ENCODE measurements around the gene TEKT1.
"Not testable (repeated sequence)": the region's sequence is repeated elsewhere in the genome, so short reads cannot be mapped to it uniquely, and the experiment has no call there.

Gene TEKT1

DNA sequence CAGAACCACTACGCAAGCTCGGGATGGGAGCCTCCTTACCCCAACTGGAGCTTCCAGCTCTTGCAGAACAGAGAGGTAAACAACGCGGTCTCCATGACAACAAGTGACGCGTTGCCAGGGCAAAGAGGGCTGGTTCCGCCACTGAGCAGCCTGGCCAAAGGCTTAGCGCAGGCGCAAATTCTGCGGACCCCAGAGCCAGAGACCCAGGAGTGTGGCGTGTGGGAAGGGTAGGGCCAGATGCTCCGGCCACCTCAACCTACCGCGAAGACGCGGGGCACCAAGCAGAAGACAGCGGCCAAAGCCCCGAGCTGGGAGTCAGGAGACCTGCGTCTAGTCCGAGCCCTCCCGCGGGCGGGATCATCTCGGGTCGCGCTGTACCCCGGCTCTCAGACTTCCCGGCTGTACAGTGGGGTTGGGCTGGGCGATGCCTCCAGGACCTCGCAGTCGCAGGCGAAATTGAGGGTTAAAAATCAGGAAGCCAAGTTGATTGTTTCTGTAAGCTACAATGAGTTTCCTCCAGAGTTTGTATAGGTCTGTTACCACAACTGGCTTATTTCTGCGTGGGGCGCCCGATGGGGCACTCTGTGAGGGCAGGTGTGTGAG lies at the start of gene TEKT1:
Gene TEKT1, minus strand, starts transcription at position 69 of the 603 bp plus-strand sequence. CDS start 1,353 bp downstream, outside the sequence.
- peak; percentile 34 to 40 for DNase-seq (ENCODE audit: low read depth in 1 of 2, low spot score in 1 of 2)

DNA sequence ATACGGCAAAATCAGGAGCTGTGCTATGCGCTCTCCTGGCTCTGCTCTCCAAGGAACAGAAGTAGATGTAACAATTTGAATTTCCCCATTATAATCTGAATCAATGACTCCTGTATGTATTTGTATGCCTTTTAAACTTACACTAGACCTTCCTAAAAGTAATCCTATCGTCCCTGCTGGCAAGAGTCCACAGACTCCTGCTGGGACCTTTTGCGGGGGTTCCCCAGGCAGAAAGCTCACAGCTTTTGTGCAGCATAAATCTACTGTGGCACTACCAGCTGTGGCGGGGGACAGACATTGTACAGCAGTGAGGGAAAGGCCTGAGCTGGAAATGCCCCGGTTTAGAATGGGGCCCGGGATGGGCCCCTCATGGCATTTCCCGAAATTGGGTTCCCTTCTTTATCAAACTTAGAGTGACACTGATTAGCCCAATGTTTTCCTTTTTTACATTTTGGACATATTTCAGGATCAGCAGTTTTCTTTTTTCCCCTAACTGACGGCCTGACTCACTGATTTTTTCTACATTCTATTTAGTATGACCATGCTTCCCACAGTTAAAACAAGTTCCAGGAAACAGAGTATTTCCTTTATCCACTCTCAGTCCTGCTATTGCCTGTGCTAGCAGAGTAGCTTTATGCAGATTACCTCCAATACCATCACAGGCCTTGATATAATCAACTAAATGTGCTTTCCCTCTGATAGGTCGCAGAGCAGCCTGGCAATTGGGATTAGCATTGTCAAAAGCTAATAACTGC lies 47.9 kb upstream of the TEKT1 start:
- DNase-seq (ENCODE audit: low read depth in 1 of 2, low spot score in 1 of 2) = not testable (repeated sequence)

DNA sequence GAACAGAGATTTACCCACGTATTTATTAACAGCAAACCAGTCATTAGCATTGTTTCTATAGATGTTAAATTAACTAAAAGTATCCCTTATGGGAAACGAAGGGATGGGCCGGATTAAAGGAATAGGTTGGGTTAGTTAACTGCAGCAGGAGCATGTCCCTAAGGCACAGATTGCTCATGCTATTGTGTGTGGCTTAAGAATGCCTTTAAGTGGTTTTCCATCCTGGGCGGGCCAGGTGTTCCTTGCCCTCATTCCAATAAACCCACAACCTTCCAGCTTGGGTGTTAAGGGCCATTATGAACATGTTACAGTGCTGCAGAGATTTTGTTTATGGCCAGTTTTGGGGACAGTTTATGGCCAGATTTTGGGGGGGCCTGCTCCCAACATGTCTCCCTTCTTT lies 43.7 kb upstream of the TEKT1 start:
- DNase-seq (ENCODE audit: low read depth in 1 of 2, low spot score in 1 of 2) = not testable (repeated sequence)

DNA sequence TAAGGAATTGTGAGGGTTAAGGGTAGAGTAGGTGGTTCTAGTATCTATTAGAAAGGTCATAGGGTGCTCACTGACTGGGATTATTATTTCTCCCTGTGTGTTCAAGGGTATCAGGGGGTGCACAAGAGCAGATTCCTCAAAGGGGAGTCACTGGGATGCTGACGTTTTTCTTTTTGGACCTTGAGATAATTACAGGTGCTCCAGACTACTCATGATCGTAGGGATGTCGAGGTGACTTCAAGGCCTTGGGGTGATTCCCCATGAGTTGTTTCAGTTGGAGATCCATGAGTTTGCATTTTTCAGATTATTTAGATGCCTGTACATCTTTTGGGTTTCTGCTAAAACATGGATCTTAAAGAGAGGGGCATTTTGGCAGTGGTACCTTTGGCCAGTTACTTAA lies 41.4 kb upstream of the TEKT1 start:
- DNase-seq (ENCODE audit: low read depth in 1 of 2, low spot score in 1 of 2) = no peak

DNA sequence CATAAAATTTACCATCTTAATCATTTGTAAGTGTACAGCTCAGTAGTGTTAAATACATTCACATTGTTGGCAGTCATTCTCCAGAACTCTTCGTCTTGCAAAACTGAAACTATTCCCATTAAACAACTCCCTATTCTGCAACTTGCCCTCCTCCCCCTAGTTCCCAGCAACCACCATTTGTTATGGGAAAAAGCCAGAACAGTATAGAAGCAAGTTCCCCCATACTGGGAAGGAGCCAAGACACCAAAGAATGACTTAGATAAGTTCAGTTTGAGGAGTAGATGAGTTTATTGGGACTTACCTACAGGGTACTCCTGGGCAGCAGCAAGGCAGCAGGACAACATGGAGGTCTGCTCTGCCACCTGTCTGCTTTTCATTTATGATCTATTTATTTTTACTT lies 39.3 kb upstream of the TEKT1 start:
- no peak for DNase-seq (ENCODE audit: low read depth in 1 of 2, low spot score in 1 of 2)

DNA sequence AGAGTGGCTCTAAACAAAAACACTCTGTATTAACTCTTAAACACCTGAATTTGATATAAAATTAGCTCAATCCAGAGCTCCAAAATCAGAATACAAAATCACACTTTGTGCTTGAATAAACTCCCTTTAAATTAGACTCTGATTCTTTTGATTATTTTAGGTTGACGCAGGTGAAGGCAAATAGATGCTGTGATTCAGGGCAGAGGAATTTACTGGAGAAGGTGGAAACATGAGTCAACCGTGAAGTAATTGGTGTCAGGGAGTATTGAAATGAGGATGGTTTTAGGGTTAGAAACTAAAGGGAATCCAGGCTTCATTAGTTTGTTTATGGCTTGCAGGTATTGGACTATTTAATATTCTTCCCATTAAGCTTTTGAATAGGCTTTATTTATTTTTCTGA lies 37.1 kb upstream of the TEKT1 start:
- DNase-seq (ENCODE audit: low read depth in 1 of 2, low spot score in 1 of 2) = no peak

DNA sequence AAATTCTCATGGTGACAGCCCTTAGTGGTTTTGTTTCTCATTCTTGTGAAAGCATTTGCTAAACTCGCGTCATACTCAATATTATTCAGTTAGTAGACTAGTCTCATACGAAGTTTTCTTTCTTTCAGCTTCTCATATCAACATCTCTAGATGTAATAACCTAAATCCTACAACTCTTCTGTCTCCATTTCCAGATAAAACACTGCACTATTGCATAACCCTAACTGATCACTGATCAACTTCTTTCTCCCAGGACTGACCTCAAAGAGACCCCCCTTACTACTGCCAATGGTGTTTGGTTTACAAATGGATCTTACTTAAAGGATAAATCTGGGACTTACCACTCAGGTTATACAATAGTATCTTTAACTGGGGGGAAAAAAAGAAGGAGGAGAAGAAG lies 36.3 kb upstream of the TEKT1 start:
- DNase-seq (ENCODE audit: low read depth in 1 of 2, low spot score in 1 of 2) = no peak

DNA sequence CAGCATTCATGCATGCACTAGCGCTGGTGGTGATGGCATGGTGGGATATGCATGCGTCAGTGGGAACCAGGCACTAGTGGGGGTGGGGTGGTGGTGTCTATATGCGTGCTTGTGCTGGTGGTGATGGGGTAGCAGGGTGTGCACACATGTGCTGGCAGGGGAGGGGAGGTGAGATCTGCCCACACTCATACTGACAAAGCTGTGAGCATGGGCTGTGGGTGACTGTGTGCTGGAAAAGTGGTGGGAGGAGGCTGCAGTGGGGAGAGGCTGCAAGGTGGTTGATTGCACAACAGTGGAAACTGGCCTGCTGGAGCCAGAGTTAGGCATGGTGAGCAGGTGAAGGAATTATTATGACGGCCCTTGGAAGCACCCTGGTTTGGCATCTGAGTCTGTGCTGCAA lies 31.3 kb upstream of the TEKT1 start:
- DNase-seq (ENCODE audit: low read depth in 1 of 2, low spot score in 1 of 2) = no peak

DNA sequence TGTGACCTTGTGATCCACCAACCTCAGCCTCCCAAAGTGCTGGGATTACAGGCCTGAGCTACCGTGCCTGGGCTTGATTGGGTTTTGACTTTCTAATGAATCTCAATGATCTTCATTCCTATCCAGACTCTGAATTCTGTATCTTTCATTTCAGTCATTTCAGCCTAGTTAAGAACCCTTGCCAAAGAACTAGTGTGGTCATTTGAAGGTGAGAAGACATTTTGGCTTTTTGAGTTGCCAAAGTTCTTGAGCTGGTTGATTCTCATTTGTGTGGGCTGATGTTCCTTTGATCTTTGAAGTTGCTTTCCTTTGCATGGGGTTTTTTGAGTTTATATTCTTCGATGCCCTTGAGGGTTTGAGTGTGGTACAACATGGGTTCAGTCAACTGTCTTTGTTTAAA lies 30.6 kb upstream of the TEKT1 start:
- DNase-seq (ENCODE audit: low read depth in 1 of 2, low spot score in 1 of 2) = no peak

DNA sequence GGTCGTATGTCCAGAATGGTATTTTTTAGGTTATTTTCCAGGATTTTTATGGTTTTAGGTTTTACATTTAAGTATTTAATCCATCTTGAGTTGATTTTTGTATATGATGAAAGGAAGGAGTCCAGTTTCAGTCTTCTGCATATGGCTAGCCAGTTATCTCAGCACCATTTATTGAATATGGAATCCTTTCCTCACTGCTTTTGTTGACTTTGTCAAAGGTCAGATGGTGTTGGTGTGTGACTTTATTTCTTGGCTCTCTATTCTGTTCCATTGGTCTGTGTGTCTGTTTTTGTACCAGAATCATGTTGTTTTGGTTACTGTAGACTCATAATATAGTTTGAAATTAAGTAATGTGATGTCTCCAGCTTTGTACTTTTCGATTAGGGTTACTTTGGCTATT lies 26.4 kb upstream of the TEKT1 start:
- DNase-seq (ENCODE audit: low read depth in 1 of 2, low spot score in 1 of 2) = no peak

DNA sequence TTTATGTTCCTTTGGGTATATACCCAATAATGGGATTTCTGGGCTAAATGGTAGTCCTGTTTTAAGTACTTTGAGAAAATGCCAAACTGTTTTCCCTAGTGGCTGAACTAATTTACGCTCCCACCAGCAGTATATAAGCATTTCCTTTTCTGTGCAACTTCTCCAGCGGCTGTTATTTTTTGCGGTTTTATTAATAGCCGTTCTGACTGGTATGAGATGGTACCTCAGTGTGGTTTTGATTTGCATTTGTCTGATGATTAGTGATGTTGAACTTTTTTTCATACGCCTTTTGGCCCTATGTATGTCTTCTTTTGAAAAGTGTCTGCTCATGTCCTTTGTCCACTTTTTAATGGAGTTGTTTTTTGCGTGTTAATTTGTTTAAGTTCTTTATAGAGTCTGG lies 25.8 kb upstream of the TEKT1 start:
- DNase-seq (ENCODE audit: low read depth in 1 of 2, low spot score in 1 of 2) = no peak

DNA sequence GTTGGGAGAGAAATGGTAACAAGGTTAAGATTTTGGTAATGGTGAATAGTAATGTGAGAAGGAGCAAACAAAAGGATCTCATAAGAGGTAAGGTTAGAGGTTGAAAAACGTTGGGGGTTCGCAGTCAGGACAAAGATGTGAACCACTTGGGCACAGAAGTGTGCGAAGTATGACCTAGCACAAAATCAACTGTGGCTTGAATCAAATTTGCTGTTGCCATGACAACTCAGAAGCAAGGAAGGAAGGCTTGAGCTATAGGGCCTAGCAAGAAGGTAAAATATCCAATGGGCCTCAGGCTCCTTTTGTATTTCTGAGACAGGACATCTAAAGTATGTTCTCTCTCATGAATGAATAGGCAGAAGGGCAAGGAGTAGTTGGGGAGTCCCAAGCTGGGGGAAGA lies 24.5 kb upstream of the TEKT1 start:
- no peak for DNase-seq (ENCODE audit: low read depth in 1 of 2, low spot score in 1 of 2)

DNA sequence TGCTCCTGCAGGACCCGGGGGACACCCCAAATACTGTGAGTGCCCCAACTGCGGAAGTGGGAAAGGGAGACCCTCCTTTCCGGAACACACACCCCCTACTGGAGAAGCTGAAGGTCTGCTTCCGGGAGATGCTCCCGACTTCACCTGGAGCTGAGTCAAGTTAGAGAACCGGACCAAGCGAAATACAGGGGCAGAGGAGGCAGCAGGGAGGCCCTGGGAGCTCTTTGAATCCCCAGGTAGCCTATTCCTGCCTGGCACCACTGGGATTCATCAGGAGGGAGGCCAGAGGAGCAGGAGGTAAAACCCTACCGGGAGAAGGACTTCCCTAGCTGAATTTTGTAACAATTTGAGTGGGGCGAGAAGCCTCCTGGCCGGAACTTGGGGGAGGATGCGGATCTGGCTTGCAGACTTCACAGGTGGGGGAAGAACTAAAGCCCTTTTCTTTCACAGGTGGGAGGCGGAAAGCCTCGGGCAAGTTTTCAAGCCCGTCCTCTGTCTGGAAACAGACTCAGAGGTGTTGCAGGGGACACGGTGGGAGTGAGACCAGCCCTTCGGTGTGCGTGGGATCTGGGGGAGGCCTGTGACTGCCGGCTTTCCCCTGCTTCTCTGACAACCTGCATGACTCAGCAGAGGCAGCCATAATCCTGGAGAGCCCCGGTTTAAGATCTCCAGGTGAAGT lies 22.4 kb upstream of the TEKT1 start:
- DNase-seq (ENCODE audit: low read depth in 1 of 2, low spot score in 1 of 2) = no peak

DNA sequence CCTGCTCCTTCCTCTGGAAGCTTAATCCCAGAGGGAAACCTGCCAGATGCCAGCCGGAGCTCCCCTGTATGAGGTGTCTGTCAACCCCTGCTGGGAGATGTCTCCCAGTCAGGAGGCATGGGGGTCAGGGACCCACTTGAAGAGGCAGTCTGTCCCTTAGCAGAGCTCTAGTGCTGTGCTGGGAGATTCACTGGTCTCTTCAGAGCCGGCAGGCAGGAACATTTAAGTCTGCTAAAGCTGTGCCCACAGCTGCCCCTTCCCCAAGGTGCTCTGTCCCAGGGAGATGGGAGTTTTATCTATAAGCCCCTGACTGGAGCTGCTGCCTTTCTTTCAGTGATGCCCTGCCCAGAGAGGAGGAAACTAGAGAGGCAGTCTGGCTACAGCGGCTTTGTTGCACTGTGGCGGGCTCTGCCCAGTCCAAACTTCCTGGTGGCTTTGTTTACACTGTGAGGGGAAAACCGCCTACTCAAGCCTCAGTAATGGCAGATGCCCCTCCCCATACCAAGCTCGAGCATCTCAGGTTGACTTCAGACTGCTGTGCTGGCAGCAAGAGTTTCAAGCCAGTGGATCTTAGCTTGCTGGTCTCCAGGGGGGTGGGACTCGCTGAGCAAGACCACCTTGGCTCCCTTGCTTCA lies 17.1 kb upstream of the TEKT1 start:
- DNase-seq (ENCODE audit: low read depth in 1 of 2, low spot score in 1 of 2) = not testable (repeated sequence)

DNA sequence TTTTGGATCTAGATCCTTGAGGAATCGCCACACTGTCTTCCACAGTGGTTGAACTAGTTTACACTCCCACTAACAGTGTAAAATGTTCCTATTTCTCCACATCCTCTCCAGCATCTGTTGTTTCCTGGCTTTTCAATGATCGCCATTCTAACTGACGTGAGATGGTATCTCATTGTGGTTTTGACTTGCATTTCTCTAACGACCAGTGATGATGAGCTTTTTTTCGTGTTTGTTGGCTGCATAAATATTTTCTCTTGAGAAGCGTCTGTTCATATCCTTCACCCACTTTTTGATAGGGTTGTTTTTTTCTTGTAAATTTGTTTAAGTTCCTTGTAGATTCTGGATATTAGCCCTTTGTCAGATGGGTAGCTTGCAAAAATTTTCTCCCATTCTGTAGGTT lies 14.6 kb upstream of the TEKT1 start:
- DNase-seq (ENCODE audit: low read depth in 1 of 2, low spot score in 1 of 2) = not testable (repeated sequence)

DNA sequence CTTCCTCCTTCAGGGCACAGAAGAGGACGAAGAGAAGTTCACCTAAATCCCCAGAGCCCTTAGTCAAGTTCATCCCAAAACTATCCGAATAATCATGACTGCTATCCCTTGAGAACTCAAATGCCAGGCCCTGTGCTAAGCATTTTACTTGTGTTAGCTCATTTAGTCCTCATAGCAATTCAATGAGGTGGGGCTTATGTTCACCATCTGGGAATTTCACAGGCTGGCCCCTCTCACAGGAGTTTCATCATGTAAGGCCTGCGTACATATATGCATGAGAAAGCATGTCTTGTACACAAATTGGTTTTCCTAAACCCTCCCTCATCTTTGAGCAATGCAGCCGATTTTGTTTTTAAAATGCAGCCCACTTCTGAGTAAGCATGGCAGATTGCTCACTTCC lies 12.9 kb upstream of the TEKT1 start:
- DNase-seq (ENCODE audit: low read depth in 1 of 2, low spot score in 1 of 2) = not testable (repeated sequence)

DNA sequence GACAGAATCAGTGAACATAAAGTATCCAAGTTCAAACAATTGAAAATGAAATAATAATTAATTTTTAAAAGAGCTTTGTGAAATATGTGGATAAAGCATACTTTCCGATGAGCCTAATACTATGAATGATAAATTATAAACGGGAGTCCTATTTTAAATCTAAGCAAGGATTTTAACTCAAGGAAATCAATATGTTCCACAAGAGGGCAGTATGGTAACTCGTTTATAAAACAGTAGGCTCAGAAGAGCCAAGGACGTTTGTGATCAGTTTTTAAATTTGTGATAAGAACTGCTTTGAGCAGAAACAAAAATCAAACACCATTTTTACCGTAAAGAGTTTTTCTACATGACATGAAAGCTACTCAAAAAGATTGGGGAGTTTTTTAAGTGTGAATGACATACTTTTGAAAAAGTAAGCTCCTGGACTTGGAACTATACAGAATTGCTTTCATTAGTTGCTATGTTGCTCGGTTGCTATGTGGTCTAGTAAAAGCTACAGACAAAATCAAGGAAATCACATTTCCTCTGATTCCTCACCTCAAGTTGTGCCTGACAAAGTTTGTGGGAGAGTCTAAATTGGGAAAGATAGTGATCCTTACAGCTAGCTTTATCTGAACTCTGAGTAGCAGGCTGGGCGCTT lies 11.8 kb upstream of the TEKT1 start:
- no peak for DNase-seq (ENCODE audit: low read depth in 1 of 2, low spot score in 1 of 2)

DNA sequence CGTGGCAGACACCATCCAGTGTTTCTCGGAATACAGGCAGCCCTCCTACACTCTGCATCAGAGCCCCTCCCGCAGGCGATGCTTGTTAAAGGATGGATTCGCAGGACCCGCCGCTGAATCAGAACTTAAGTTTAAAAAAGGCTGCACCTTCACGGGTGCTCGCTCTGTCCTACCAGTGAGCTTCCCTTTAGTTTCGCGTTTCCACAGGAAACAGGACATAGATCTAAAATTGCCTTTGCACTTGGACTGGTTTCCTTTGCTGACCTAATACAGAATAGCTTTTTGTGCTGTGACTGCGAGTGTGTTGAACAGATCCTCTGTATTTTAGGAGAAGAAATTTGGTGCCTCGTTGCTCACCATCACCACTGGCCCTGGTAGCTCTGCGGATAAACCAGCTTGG lies 10.2 kb upstream of the TEKT1 start:
- DNase-seq (ENCODE audit: low read depth in 1 of 2, low spot score in 1 of 2) = not testable (repeated sequence)

DNA sequence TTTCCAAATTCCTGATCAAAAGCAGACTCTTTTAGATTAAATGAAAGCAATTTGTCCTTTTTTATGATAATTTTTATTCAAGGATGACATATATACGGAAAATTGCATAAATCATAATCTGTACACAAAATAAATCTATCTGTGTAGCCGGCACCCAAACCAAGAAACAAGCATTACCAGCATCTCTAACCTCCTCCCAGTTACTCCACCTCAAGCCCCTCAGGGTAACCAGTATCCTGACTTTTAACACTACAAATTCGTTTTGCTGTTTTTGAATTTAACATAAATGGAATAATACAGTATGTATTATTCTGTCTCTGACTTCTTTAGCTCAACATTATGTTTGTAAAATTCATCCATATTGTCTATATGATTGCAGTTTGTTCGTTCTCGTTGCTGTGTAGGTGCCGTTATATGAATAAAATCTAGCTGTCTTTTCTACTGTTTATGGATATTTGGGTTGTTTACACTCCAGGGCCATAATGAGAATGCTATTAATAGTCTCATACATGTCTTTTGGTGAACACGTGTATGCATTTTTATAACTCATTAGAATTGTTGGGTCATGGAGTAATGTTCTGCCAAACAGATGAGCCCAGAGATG lies 1.0 kb downstream of the TEKT1 start:
- no peak for DNase-seq (ENCODE audit: low read depth in 1 of 2, low spot score in 1 of 2)

DNA sequence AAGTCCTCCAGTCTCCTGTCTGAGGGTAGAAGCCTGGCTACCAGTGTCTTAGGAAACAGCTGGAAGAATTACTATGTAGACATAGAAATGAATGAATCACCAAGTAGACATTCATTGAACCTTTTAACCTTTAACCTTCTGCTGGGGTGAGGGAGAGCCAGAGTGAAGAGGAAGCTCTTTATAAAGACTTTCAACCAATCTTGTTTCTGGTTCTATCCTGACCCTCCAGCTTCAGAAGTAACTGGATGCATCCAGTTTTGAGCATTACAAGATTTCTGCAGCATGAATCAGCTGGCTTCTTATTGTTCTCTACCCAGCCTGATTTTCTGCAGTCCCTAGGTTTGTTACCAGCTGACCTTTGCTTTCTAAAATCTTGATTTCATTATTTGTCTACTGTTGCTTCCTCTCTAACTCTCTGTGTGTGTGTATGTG lies 8.5 kb downstream of the TEKT1 start:
- no peak for DNase-seq (ENCODE audit: low read depth in 1 of 2, low spot score in 1 of 2)

DNA sequence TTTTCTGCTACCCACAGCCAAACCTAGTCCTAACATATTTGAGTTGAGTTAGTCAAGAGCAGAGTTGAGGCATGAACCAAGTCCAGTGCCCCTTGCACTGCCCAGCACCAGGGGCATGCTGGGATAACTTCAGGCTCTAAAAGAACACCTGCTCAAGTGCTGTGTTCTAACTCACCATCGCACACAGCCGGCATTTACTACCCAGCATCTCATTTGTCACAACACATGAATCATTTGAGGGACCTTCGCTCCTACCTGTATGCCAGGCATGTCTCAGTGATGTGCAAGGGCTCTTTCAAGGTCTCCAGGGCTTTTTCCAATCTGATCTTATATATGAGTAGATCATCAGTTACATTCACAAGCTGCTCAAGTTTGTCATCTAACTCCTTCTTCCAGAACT lies 12.6 kb downstream of the TEKT1 start:
- no peak for DNase-seq (ENCODE audit: low read depth in 1 of 2, low spot score in 1 of 2)

All from activated T-helper 1 cell treated with anti-CD3 and anti-CD28 coated beads, Interleukin-2, amount 50 U/mL, for 16 hours (primary cell).